Neuronal stem cell (in vitro differentiated cells): ENCODE results near the gene ASS1.

Source experiments
- DNase-seq: peaks from one replicate; pipeline ENCODE4 v3.0.0-alpha.2; 2013; ENCODE audit warnings: low spot score
- H2AFZ ChIP-seq: one replicate; pipeline ENCODE4 v1.6.1; 2013; ENCODE audit warnings: mild to moderate bottlenecking, low read length, inconsistent platforms
- H2AK5ac ChIP-seq: 2 replicates; pipeline ENCODE4 v1.6.1; 2013; ENCODE audit warnings: low read depth, mild to moderate bottlenecking, inconsistent platforms, low read length, moderate library complexity, mixed read lengths
- H2BK120ac ChIP-seq: 2 replicates; pipeline ENCODE4 v1.6.1; 2013; ENCODE audit warnings: low read depth, mild to moderate bottlenecking, inconsistent platforms, low read length, moderate library complexity, mixed read lengths
- H2BK12ac ChIP-seq: one replicate; pipeline ENCODE4 v1.6.1; 2013; ENCODE audit warnings: low read length, inconsistent platforms
- H2BK15ac ChIP-seq: 2 replicates; pipeline ENCODE4 v1.6.1; 2013; ENCODE audit warnings: mild to moderate bottlenecking, low read length, inconsistent platforms, mixed read lengths
- H2BK5ac ChIP-seq: one replicate; pipeline ENCODE4 v1.6.1; 2013; ENCODE audit warnings: inconsistent platforms, mild to moderate bottlenecking, low read length, moderate library complexity
- H3K14ac ChIP-seq: one replicate; pipeline ENCODE4 v1.6.1; 2013; ENCODE audit warnings: low read length, inconsistent platforms
- H3K18ac ChIP-seq: 2 replicates; pipeline ENCODE4 v1.6.1; 2013; ENCODE audit warnings: low read length, inconsistent platforms
- H3K23ac ChIP-seq: 2 replicates; pipeline ENCODE4 v1.6.1; 2013; ENCODE audit warnings: low read depth, mild to moderate bottlenecking, mixed read lengths, low read length, inconsistent platforms; ENCODE audit not compliant: poor library complexity
- H3K27ac ChIP-seq: replicated peaks from 3 replicates; pipeline ENCODE4 v1.5.1; 2013; ENCODE audit warnings: low read length, inconsistent platforms
- H3K27me3 ChIP-seq, 3 experiments: 2 replicates each; pipeline ENCODE4 v1.6.1; 2013; ENCODE audit warnings: low read length in 3 of 3, mild to moderate bottlenecking in 2 of 3, inconsistent platforms in 1 of 3, low read depth in 1 of 3, mixed read lengths in 1 of 3, moderate library complexity in 1 of 3; ENCODE audit not compliant: control insufficient read depth in 3 of 3, insufficient read depth in 3 of 3
- H3K36me3 ChIP-seq, 2 donors: replicated peaks in 1 of 2; 2 replicates each; pipeline ENCODE4 v1.6.1; 2013; ENCODE audit warnings: low read length in 2 of 2; ENCODE audit not compliant: control insufficient read depth in 2 of 2, insufficient read depth in 2 of 2
- H3K4ac ChIP-seq: 2 replicates; pipeline ENCODE4 v1.6.1; 2013; ENCODE audit warnings: inconsistent platforms, mild to moderate bottlenecking, low read length, moderate library complexity
- H3K4me1 ChIP-seq, 2 donors: 1 replicate in 1 of 2; 2 replicates in 1 of 2; pipeline ENCODE4 v1.6.1; 2013; ENCODE audit warnings: low read length in 2 of 2, low read depth in 1 of 2; ENCODE audit not compliant: control insufficient read depth in 2 of 2, insufficient read depth in 1 of 2
- H3K4me2 ChIP-seq: one replicate; pipeline ENCODE4 v1.6.1; 2013; ENCODE audit warnings: mild to moderate bottlenecking, low read length, inconsistent platforms; ENCODE audit not compliant: insufficient read depth, poor library complexity, severe bottlenecking
- H3K4me3 ChIP-seq, 2 donors: 2 replicates each; pipeline ENCODE4 v1.5.1; 2013; ENCODE audit warnings: low read length in 2 of 2, mild to moderate bottlenecking in 2 of 2, inconsistent platforms in 1 of 2, moderate library complexity in 1 of 2
- H3K79me1 ChIP-seq: one replicate; pipeline ENCODE4 v1.6.1; 2013; ENCODE audit warnings: low read depth, mild to moderate bottlenecking, inconsistent platforms, low read length, moderate library complexity
- H3K9ac ChIP-seq: one replicate; pipeline ENCODE4 v1.6.1; 2013; ENCODE audit warnings: mild to moderate bottlenecking, low read depth, low read length, inconsistent platforms; ENCODE audit not compliant: poor library complexity
- H3K9me3 ChIP-seq, 2 donors: replicated peaks in 1 of 2; 2 replicates each; pipeline versions ENCODE3 to v1.6.1; 2013; ENCODE audit warnings: low read length in 2 of 2, mild to moderate bottlenecking in 2 of 2, inconsistent platforms in 1 of 2, low read depth in 1 of 2, mixed read lengths in 1 of 2, moderate library complexity in 1 of 2; ENCODE audit not compliant: control insufficient read depth in 2 of 2, insufficient read depth in 1 of 2
- H4K8ac ChIP-seq: one replicate; pipeline ENCODE4 v1.6.1; 2013; ENCODE audit warnings: low read depth, mild to moderate bottlenecking, inconsistent platforms, low read length, moderate library complexity
- H4K91ac ChIP-seq: one replicate; pipeline ENCODE4 v1.6.1; 2013; ENCODE audit warnings: low read length, low read depth, mild to moderate bottlenecking, inconsistent platforms; ENCODE audit not compliant: poor library complexity
- WGBS, 2 donors: extraction: QIAGEN DNeasy Blood & Tissue Kit; methylation state at CpG; one replicate each; pipeline ENCODE4 v1.1.7; 2013; ENCODE audit warnings: missing lambda C conversion rate in 2 of 2, mixed read lengths in 1 of 2; ENCODE audit not compliant: insufficient read length in 2 of 2, insufficient replicate concordance in 1 of 2; ENCODE audit errors: extremely low coverage in 2 of 2; 5-methylcytosine and 5-hydroxymethylcytosine counted together

Gene ASS1

GRCh38 chr9:130523921-130524320 is 79.2 kb downstream of the ASS1 start:
- Histone ChIP-seq H3K27ac (peak overlapping the region; percentile 38), H3K36me3 (no peaks in the 10 kb centered on the region), H4K91ac (no peak overlapping the region), H3K4me3 (no peak overlapping the region), H3K18ac (peak overlapping the region; percentile 94), H3K14ac (no peak overlapping the region), H4K8ac (no peak overlapping the region), H2AK5ac (peak overlapping the region; percentile 95), H2BK120ac (peak overlapping the region; percentile 72), H3K4me2 (no peak overlapping the region), H2AFZ (peak overlapping the region; percentile 81), H3K27me3 (peaks cover 0 to 10% (median 0%) of the 10 kb centered on the region in 3 experiments), H3K79me1 (no peaks in the 10 kb centered on the region), H3K4ac (peak overlapping the region; percentile 97), H2BK12ac (peak overlapping the region; percentile 67), H3K23ac (no peak overlapping the region), H3K4me1 (peaks cover 7 to 26% of the 10 kb centered on the region in 2 donors), H3K9ac (no peak overlapping the region), H3K9me3 (no peaks in the 10 kb centered on the region), H2BK15ac (peak overlapping the region; percentile 13), H2BK5ac (peak overlapping the region; percentile 10)
- peak; percentile 49 for DNase-seq
- no CpG with 5 or more reads among the region's 12 CpGs for WGBS, 2 donors

GRCh38 chr9:130526193-130526853 is 81.6 kb downstream of the ASS1 start:
- Histone ChIP-seq H3K4me1 (peaks cover 7 to 26% of the 10 kb centered on the region in 2 donors), H3K23ac (peak overlapping the region; percentile 46), H3K4me3 (no peak overlapping the region), H3K27me3 (peaks cover 0 to 10% (median 0%) of the 10 kb centered on the region in 3 experiments), H3K9ac (peak overlapping the region; percentile 33), H2AFZ (no peak overlapping the region), H3K18ac (peak overlapping the region; percentile 90), H3K14ac (no peak overlapping the region), H4K91ac (peak overlapping the region; percentile 61), H2AK5ac (peak overlapping the region; percentile 82), H3K36me3 (no peaks in the 10 kb centered on the region), H2BK120ac (peak overlapping the region; percentile 81), H3K4ac (no peak overlapping the region), H4K8ac (no peak overlapping the region), H2BK12ac (peak overlapping the region; percentile 97), H3K27ac (no peak overlapping the region), H3K4me2 (no peak overlapping the region), H3K9me3 (no peaks in the 10 kb centered on the region), H3K79me1 (no peaks in the 10 kb centered on the region), H2BK15ac (peak overlapping the region; percentile 88), H2BK5ac (peak overlapping the region; percentile 93)
- no CpG with 5 or more reads among the region's 18 CpGs for WGBS, 2 donors
- no peak for DNase-seq

GRCh38 chr9:130526854-130527650 is 82.3 kb downstream of the ASS1 start:
- Histone ChIP-seq H4K8ac (no peak overlapping the region), H2AK5ac (peak overlapping the region; percentile 82), H3K4me3 (no peak overlapping the region), H3K14ac (no peak overlapping the region), H3K27ac (no peak overlapping the region), H2AFZ (no peak overlapping the region), H3K18ac (peak overlapping the region; percentile 90), H3K9me3 (no peaks in the 10 kb centered on the region), H2BK12ac (peak overlapping the region; percentile 95), H3K27me3 (peaks cover 0 to 10% (median 0%) of the 10 kb centered on the region in 3 experiments), H3K4me1 (peaks cover 7 to 26% of the 10 kb centered on the region in 2 donors), H2BK15ac (peak overlapping the region; percentile 88), H2BK5ac (peak overlapping the region; percentile 93), H3K9ac (peak overlapping the region; percentile 54), H3K23ac (no peak overlapping the region), H3K4ac (no peak overlapping the region), H2BK120ac (peak overlapping the region; percentile 81), H4K91ac (peak overlapping the region; percentile 61), H3K4me2 (no peak overlapping the region), H3K79me1 (no peaks in the 10 kb centered on the region), H3K36me3 (no peaks in the 10 kb centered on the region)
- DNase-seq = no peak
- no CpG with 5 or more reads among the region's 31 CpGs for WGBS, 2 donors
